Measurements from ENCODE around the gene LY6G5C. TPM values are rescaled to one million over a fixed set of nuclear protein-coding genes. Genes with fewer than 3 reads are reported as not detected.

LY6G5C gene
- total RNA-seq, 1 donor from 2014 or later, result 13.8 TPM

- no peak for DNase-seq
Observed at GRCh38 chr6:31713991-31714684, 33.3 kb upstream of the LY6G5C start.

GRCh38 chr6:31713465-31713864 lies 32.6 kb upstream of the LY6G5C start:
- Mint-ChIP-seq H3K9me3 (ENCODE audit: unreplicated experiment) (peaks cover 9% of the 10 kb centered on the region), H3K27me3 (ENCODE audit: unreplicated experiment) (peaks cover 10% of the 10 kb centered on the region), H3K4me3 (ENCODE audit: unreplicated experiment) (peak overlapping the region; percentile 60), H3K36me3 (ENCODE audit: unreplicated experiment) (no peaks in the 10 kb centered on the region), H3K27ac (ENCODE audit: unreplicated experiment) (peak overlapping the region; percentile 65), H3K4me1 (ENCODE audit: low read depth, unreplicated experiment) (peaks cover 17% of the 10 kb centered on the region)
- no peak for DNase-seq
- no peak for TF ChIP-seq CTCF (IDR thresholded peaks at IDR 0.05; ENCODE audit: partially characterized antibody, unreplicated experiment)

More at GRCh38 chr6:31713991-31714684, 33.3 kb upstream of the LY6G5C start:
- Mint-ChIP-seq H3K9me3 (ENCODE audit: unreplicated experiment) (peaks cover 9% of the 10 kb centered on the region), H3K4me1 (ENCODE audit: low read depth, unreplicated experiment) (peaks cover 17% of the 10 kb centered on the region), H3K36me3 (ENCODE audit: unreplicated experiment) (no peaks in the 10 kb centered on the region), H3K4me3 (ENCODE audit: unreplicated experiment) (peak overlapping the region; percentile 75), H3K27ac (ENCODE audit: unreplicated experiment) (peak overlapping the region; percentile 62), H3K27me3 (ENCODE audit: unreplicated experiment) (peaks cover 10% of the 10 kb centered on the region)
- TF ChIP-seq CTCF (IDR thresholded peaks at IDR 0.05; ENCODE audit: partially characterized antibody, unreplicated experiment), result no peak

GRCh38 chr6:31712296-31712695 lies 31.4 kb upstream of the LY6G5C start:
- peaks cover 9% of the 10 kb centered on the region for H3K9me3 Mint-ChIP-seq (ENCODE audit: unreplicated experiment)
- TF ChIP-seq CTCF (IDR thresholded peaks at IDR 0.05; ENCODE audit: partially characterized antibody, unreplicated experiment), result no peak
- peaks cover 10% of the 10 kb centered on the region for H3K27me3 Mint-ChIP-seq (ENCODE audit: unreplicated experiment)
- no peaks in the 10 kb centered on the region for H3K36me3 Mint-ChIP-seq (ENCODE audit: unreplicated experiment)
- H3K4me1 Mint-ChIP-seq (ENCODE audit: low read depth, unreplicated experiment), result peaks cover 17% of the 10 kb centered on the region
- no peak overlapping the region for H3K4me3 Mint-ChIP-seq (ENCODE audit: unreplicated experiment)
- no peak for DNase-seq
- no peak overlapping the region for H3K27ac Mint-ChIP-seq (ENCODE audit: unreplicated experiment)

GRCh38 chr6:31711233-31711632 lies 30.4 kb upstream of the LY6G5C start:
- H3K27ac Mint-ChIP-seq (ENCODE audit: unreplicated experiment), result no peak overlapping the region

More at GRCh38 chr6:31711233-31711632, 30.4 kb upstream of the LY6G5C start:
- TF ChIP-seq CTCF (IDR thresholded peaks at IDR 0.05; ENCODE audit: partially characterized antibody, unreplicated experiment), result no peak
- Mint-ChIP-seq H3K36me3 (ENCODE audit: unreplicated experiment) (no peaks in the 10 kb centered on the region), H3K9me3 (ENCODE audit: unreplicated experiment) (peaks cover 9% of the 10 kb centered on the region), H3K4me1 (ENCODE audit: low read depth, unreplicated experiment) (peaks cover 17% of the 10 kb centered on the region), H3K4me3 (ENCODE audit: unreplicated experiment) (no peak overlapping the region), H3K27me3 (ENCODE audit: unreplicated experiment) (peaks cover 10% of the 10 kb centered on the region)
- DNase-seq, result no peak

All from glutamatergic neuron (in vitro differentiated cells).